HCT116 (cell line): ENCODE data around the gene FKBP9. TPM values are rescaled to one million over a fixed set of nuclear protein-coding genes. Genes with fewer than 3 reads are reported as not detected.

ENCODE experiments used
- ATAC-seq: fragments of 200-7000 bp; cut with Tn5 transposase; 2 replicates; pipeline ENCODE4 v1.9.1; 2020; ENCODE audit warnings: mild to moderate bottlenecking, moderate library complexity
- BruUV-seq: library from RNA; stranded (reverse); fragments of 400-500 nt; replicated peaks from 2 replicates; lab custom pipeline; 2021; lab: Mats Ljungman, UMichigan
- CTCF ChIA-PET: fragments of 300-600 bp; sonication (Branson Sonifier 250); formaldehyde crosslinking; loops from one replicate; lab custom pipeline; 2021; ENCODE audit warnings: antibody characterized with exemption; lab: Charles Lee
- POLR2A ChIA-PET: fragments of 300-600, 350-600 bp; sonication (Branson Sonifier 250); formaldehyde crosslinking; loops from one replicate; lab custom pipeline; 2021; ENCODE audit warnings: antibody characterized with exemption; lab: Charles Lee
- RAD21 ChIA-PET, 2 experiments: fragments of 300-600 bp; sonication (Branson Sonifier 250); formaldehyde crosslinking; loops; one replicate each; lab custom pipeline; 2023; ENCODE audit warnings: low total read pairs in 2 of 2; ENCODE audit not compliant: uncharacterized antibody in 2 of 2, unreplicated experiment in 2 of 2, low non-redundant PET in 1 of 2; lab: Charles Lee
- DNase-seq: peaks from one replicate; pipeline ENCODE4 v3.0.0-alpha.2; 2010; ENCODE audit warnings: low read depth, low spot score
- H2AFZ ChIP-seq: fragments of 200-600 bp; shearing (Covaris generic), sonication (generic); 2 replicates; pipeline ENCODE4 v1.6.1; 2017; ENCODE audit warnings: low read depth, mixed run types, mixed read lengths, antibody characterized with exemption, low read length; ENCODE audit not compliant: poor library complexity, severe bottlenecking
- H3K27ac ChIP-seq: 2 replicates; pipeline ENCODE4 v1.5.1; 2012; ENCODE audit warnings: low read depth, low read length
- H3K27me3 ChIP-seq: fragments of 200-600 bp; sonication (generic); 2 replicates; pipeline ENCODE4 v1.6.1; 2016; ENCODE audit warnings: mixed run types, low read length, mixed read lengths; ENCODE audit not compliant: insufficient read depth
- H3K36me3 ChIP-seq, 2 experiments: fragments of 200-500 bp in 1 of 2; fragments of 200-600 bp in 1 of 2; sonication (Bioruptor generic) in 1 of 2; sonication (generic) in 1 of 2; 2 replicates each; pipeline versions ENCODE4 v1.5.1 to v1.6.1; 2014 to 2016; ENCODE audit warnings: low read length in 2 of 2, inconsistent platforms in 1 of 2, mixed read lengths in 1 of 2, mixed run types in 1 of 2; ENCODE audit not compliant: insufficient read depth in 2 of 2, control insufficient read depth in 1 of 2
- H3K4me1 ChIP-seq, 2 experiments: fragments of 200-600 bp in 1 of 2; sonication (generic) in 1 of 2; 2 replicates each; pipeline versions ENCODE4 v1.5.1 to v1.6.1; 2012 to 2017; ENCODE audit warnings: low read length in 2 of 2, inconsistent platforms in 1 of 2, mild to moderate bottlenecking in 1 of 2, mixed read lengths in 1 of 2, mixed run types in 1 of 2, moderate library complexity in 1 of 2; ENCODE audit not compliant: insufficient read depth in 2 of 2, control insufficient read depth in 1 of 2
- H3K4me2 ChIP-seq: fragments of 200-600 bp; sonication (generic); 2 replicates; pipeline ENCODE4 v1.6.1; 2017; ENCODE audit warnings: mixed run types, low read length, mixed read lengths
- H3K4me3 ChIP-seq, 2 experiments: fragments of 200-600 bp in 1 of 2; sonication (generic) in 1 of 2; replicated peaks in 1 of 2; 2 replicates each; pipeline ENCODE4 v1.5.1; 2011 to 2016; ENCODE audit warnings: low read length in 2 of 2, control low read depth in 1 of 2, low read depth in 1 of 2, mild to moderate bottlenecking in 1 of 2, mixed read lengths in 1 of 2, mixed run types in 1 of 2
- H3K79me2 ChIP-seq: fragments of 200-600 bp; sonication (generic); 2 replicates; pipeline ENCODE4 v1.6.1; 2017; ENCODE audit warnings: mild to moderate bottlenecking, mixed run types, low read length, moderate library complexity, mixed read lengths; ENCODE audit not compliant: insufficient read depth
- H3K9ac ChIP-seq: fragments of 200-600 bp; sonication (generic); 2 replicates; pipeline ENCODE4 v1.6.1; 2016; ENCODE audit warnings: low read length, mixed read lengths
- H3K9me2 ChIP-seq: fragments of 200-600 bp; sonication (generic), shearing (Covaris generic); 2 replicates; pipeline ENCODE4 v1.6.1; 2017; ENCODE audit warnings: mixed run types, mild to moderate bottlenecking, moderate library complexity; ENCODE audit not compliant: insufficient read depth
- H3K9me3 ChIP-seq, 2 experiments: fragments of 200-500 bp in 1 of 2; fragments of 200-600 bp in 1 of 2; sonication (Bioruptor generic) in 1 of 2; sonication (generic) in 1 of 2; 2 replicates each; pipeline ENCODE4 v1.6.1; 2014 to 2017; ENCODE audit warnings: low read length in 2 of 2, mixed read lengths in 2 of 2, inconsistent platforms in 1 of 2, low read depth in 1 of 2, mild to moderate bottlenecking in 1 of 2, mixed run types in 1 of 2, moderate library complexity in 1 of 2; ENCODE audit not compliant: control insufficient read depth in 1 of 2, insufficient read depth in 1 of 2
- H4K20me1 ChIP-seq: fragments of 200-600 bp; sonication (generic), shearing (Covaris generic); 2 replicates; pipeline ENCODE4 v1.6.1; 2017; ENCODE audit warnings: mixed run types, mild to moderate bottlenecking, moderate library complexity; ENCODE audit not compliant: insufficient read depth
- CEBPB ChIP-seq: IDR thresholded peaks from 2 replicates; pipeline ENCODE4 v1.6.1; 2012; ENCODE audit warnings: low read depth
- EGR1 ChIP-seq: IDR thresholded peaks from 2 replicates; pipeline ENCODE4 v1.6.1; 2012; ENCODE audit warnings: low read depth
- ELF1 ChIP-seq: IDR thresholded peaks from 2 replicates; pipeline ENCODE4 v1.6.1; 2012; ENCODE audit warnings: low read depth, borderline replicate concordance
- EZH2 ChIP-seq: fragments of 200-600 bp; sonication (generic); IDR thresholded peaks from 2 replicates; pipeline ENCODE4 v1.6.1; 2017; ENCODE audit warnings: antibody characterized with exemption, mixed run types
- EZH2phosphoT487 ChIP-seq: fragments of 200-600 bp; IDR thresholded peaks from 2 replicates; pipeline ENCODE4 v1.6.1; 2018; ENCODE audit warnings: antibody characterized with exemption, borderline replicate concordance
- FOSL1 ChIP-seq: IDR thresholded peaks from 2 replicates; pipeline ENCODE4 v1.6.1; 2012; ENCODE audit warnings: low read depth
- POLR2AphosphoS5 ChIP-seq: IDR thresholded peaks from 2 replicates; pipeline ENCODE4 v1.6.1; 2011; ENCODE audit warnings: mild to moderate bottlenecking, low read depth, low read length, moderate library complexity
- RAD21 ChIP-seq: IDR thresholded peaks from 2 replicates; pipeline ENCODE4 v1.6.1; 2012; ENCODE audit warnings: low read depth, mild to moderate bottlenecking
- SIN3A ChIP-seq: IDR thresholded peaks from 2 replicates; pipeline ENCODE4 v1.6.1; 2012; ENCODE audit warnings: low read depth
- TCF7L2 ChIP-seq: IDR thresholded peaks from 2 replicates; pipeline ENCODE4 v1.7.0; 2011; ENCODE audit warnings: borderline replicate concordance, inconsistent platforms; ENCODE audit not compliant: insufficient read depth, insufficient read length; ENCODE audit errors: extremely low read depth
- intact Hi-C: fragments of 100-400 bp; cut with micrococcal nuclease; formaldehyde crosslinking; loops from 2 replicates; pipeline ENCODE4 v1.10.0; 2022
- total RNA-seq: library from RNA; stranded (reverse); gene quantifications from one replicate; pipeline ENCODE4 v1.2.1, GENCODE V29; 2021; ENCODE audit not compliant: unreplicated experiment
- TF ChIP-seq, protein P1 (sequence below): IDR thresholded peaks from 2 replicates; pipeline ENCODE4 v1.6.1; 2012
- TF ChIP-seq, protein P2 (sequence below): IDR thresholded peaks from 2 replicates; pipeline ENCODE4 v1.6.1; 2012

The FKBP9 gene
- total RNA-seq, 1 experiment from 2014 or later, result 85.6 TPM

DNA sequence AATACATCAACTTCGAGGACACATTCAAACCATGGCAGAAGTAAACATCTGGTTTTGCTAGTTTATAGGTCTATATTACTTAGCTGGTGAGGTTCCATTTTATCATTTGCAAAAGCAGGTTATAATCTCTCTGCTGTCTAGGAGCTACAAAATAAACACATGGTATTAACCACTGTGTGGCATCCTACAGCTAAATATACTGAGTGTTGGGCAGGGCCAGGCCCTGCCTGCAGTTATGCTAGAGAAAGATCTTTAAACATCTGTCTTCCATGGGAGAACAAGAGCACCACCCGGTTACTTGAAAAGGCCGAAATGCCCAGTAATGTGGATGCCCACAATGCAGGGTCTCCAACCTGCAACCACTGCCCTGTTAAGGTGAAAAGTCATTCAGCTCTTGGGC, 20.6 kb upstream of the FKBP9 start:
- no peak overlapping the region for H2AFZ ChIP-seq
- ATAC-seq (no peak), DNase-seq (no peak)
- peaks cover 6 to 7% of the 10 kb centered on the region in 2 experiments for H3K4me1 ChIP-seq
- TF ChIP-seq CEBPB, result no peak
- no peak for TF ChIP-seq POLR2AphosphoS5
- no peak for TF ChIP-seq EGR1
- TF ChIP-seq RAD21, result 0 out of 2 replicates have a peak, but pooled peaks have one; percentile 9
- no peak for TF ChIP-seq FOSL1
- TF ChIP-seq, protein P1, sequence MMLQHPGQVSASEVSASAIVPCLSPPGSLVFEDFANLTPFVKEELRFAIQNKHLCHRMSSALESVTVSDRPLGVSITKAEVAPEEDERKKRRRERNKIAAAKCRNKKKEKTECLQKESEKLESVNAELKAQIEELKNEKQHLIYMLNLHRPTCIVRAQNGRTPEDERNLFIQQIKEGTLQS, result no peak
- CTCF ChIA-PET, result no interaction called here
- no peak overlapping the region for H3K4me2 ChIP-seq
- POLR2A ChIA-PET, result no interaction called here
- no peaks in the 10 kb centered on the region for H4K20me1 ChIP-seq
- intact Hi-C loops, result no loop called here
- no peak overlapping the region for H3K4me3 ChIP-seq
- H3K9ac ChIP-seq, result no peak overlapping the region
- peaks cover 66% of the 10 kb centered on the region for H3K79me2 ChIP-seq
- H3K27me3 ChIP-seq, result no peaks in the 10 kb centered on the region
- no peaks in the 10 kb centered on the region for H3K9me3 ChIP-seq
- H3K36me3 ChIP-seq, result peaks cover 6 to 11% of the 10 kb centered on the region in 2 experiments; a peak in 1 of 4 replicates
- no peaks in the 10 kb centered on the region for H3K9me2 ChIP-seq
- RAD21 ChIA-PET, result no interaction called here
- no peak overlapping the region for H3K27ac ChIP-seq
- BruUV-seq, result no TSS peak

DNA sequence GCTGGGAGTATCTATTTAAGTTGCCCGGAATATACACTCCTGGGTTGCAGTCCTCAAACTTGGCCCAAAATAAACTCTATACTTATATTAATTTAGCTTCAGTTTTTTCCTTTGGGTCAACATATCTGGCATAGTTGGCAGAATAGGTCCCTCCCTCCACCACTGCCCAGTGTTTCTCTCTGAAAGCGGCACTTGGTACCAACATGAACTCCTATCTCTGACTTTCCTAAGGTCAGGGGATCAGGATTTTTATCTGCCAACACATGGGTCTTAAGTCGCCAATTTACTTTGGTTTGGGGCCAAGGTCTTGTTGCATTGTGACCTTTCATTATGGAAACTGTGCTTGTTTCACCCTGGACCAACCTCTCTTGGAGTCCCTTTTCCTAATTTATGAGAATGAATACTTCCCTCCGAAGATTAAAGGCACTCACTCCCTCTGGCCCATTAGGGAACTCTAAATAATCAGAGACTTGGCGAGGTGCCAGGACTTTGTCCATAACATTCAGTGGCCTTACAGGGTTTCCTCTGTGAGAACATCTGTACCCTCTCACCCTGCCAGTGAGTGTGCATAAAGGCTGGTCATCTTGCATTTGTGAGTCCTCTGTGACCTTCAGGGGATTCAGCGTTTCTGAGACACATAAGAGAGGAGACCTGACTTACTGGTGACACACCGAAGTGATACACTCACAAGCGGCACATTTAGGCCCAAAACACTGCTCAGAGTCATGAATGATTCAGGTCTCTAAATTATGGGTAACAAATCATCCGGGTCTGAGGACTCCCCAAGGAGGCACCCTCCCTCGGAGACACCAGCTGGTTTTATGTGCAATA, 19.7 kb upstream of the FKBP9 start:
- TF ChIP-seq ELF1 (no peak), SIN3A (no peak), TCF7L2 (no peak), POLR2AphosphoS5 (no peak), EZH2 (no peak), EZH2phosphoT487 (no peak)
- TF ChIP-seq, protein P2, sequence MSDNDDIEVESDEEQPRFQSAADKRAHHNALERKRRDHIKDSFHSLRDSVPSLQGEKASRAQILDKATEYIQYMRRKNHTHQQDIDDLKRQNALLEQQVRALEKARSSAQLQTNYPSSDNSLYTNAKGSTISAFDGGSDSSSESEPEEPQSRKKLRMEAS, result no peak
- H3K9me3 ChIP-seq, result no peaks in the 10 kb centered on the region
- ChIA-PET CTCF (no interaction called here), POLR2A (no interaction called here), RAD21 (interaction anchor here in 1 of 2 experiments (0.7 kb wide), 1 partner anchor 1959 kb away, joined by 9 read pairs; no protein-coding TSS in a partner anchor)
- H3K9me2 ChIP-seq, result no peaks in the 10 kb centered on the region
- no peak overlapping the region for H3K4me2 ChIP-seq
- H4K20me1 ChIP-seq, result no peaks in the 10 kb centered on the region
- no peak for DNase-seq
- no peak overlapping the region for H3K27ac ChIP-seq
- H3K4me1 ChIP-seq, result peaks cover 7 to 12% of the 10 kb centered on the region in 2 experiments
- H3K27me3 ChIP-seq, result no peaks in the 10 kb centered on the region
- peaks cover 1 to 10% of the 10 kb centered on the region in 2 experiments; a peak in 1 of 4 replicates for H3K36me3 ChIP-seq
- no TSS peak for BruUV-seq
- no peak overlapping the region for H2AFZ ChIP-seq
- H3K4me3 ChIP-seq, result no peak overlapping the region
- peaks cover 69% of the 10 kb centered on the region for H3K79me2 ChIP-seq
- intact Hi-C loops, result no loop called here
- ATAC-seq, result no peak
- no peak overlapping the region for H3K9ac ChIP-seq
